Measurements from ENCODE around the gene LRRC18.

The LRRC18 gene

GRCh38 chr10:48945441-48946130, 5.9 kb upstream of the LRRC18 start:
- WGBS: 89% methylated on average over 6 of the region's 6 CpGs
- Histone ChIP-seq H3K27ac (ENCODE audit: low read depth, low read length) (no peak overlapping the region), H3K9me3 (ENCODE audit: insufficient read depth, low read depth, low read length) (no peaks in the 10 kb centered on the region), H3K36me3 (ENCODE audit: insufficient read depth, low read length) (no peaks in the 10 kb centered on the region), H3K4me3 (ENCODE audit: low read length) (no peak overlapping the region), H3K4me1 (ENCODE audit: insufficient read depth, low read length) (no peaks in the 10 kb centered on the region), H3K9ac (ENCODE audit: low read depth, low read length) (no peak overlapping the region), H3K27me3 (ENCODE audit: insufficient read depth, low read length) (no peaks in the 10 kb centered on the region)

- Histone ChIP-seq H3K4me1 (ENCODE audit: insufficient read depth, low read length) (no peaks in the 10 kb centered on the region), H3K4me3 (ENCODE audit: low read length) (no peak overlapping the region), H3K36me3 (ENCODE audit: insufficient read depth, low read length) (no peaks in the 10 kb centered on the region), H3K9me3 (ENCODE audit: insufficient read depth, low read depth, low read length) (no peaks in the 10 kb centered on the region), H3K9ac (ENCODE audit: low read depth, low read length) (no peak overlapping the region), H3K27ac (ENCODE audit: low read depth, low read length) (no peak overlapping the region), H3K27me3 (ENCODE audit: insufficient read depth, low read length) (no peaks in the 10 kb centered on the region)
- WGBS: 92% methylated on average over 3 of the region's 3 CpGs
These were observed 4.5 kb upstream of the LRRC18 start for GRCh38 chr10:48944171-48944570.

- Histone ChIP-seq H3K27ac (ENCODE audit: low read depth, low read length) (no peak overlapping the region), H3K27me3 (ENCODE audit: insufficient read depth, low read length) (no peaks in the 10 kb centered on the region), H3K4me1 (ENCODE audit: insufficient read depth, low read length) (no peaks in the 10 kb centered on the region), H3K36me3 (ENCODE audit: insufficient read depth, low read length) (no peaks in the 10 kb centered on the region), H3K9ac (ENCODE audit: low read depth, low read length) (no peak overlapping the region), H3K9me3 (ENCODE audit: insufficient read depth, low read depth, low read length) (no peaks in the 10 kb centered on the region), H3K4me3 (ENCODE audit: low read length) (no peak overlapping the region)
- WGBS: 95% methylated on average over 10 of the region's 10 CpGs
These were observed 3.5 kb upstream of the LRRC18 start for GRCh38 chr10:48943096-48943495.

DNA sequence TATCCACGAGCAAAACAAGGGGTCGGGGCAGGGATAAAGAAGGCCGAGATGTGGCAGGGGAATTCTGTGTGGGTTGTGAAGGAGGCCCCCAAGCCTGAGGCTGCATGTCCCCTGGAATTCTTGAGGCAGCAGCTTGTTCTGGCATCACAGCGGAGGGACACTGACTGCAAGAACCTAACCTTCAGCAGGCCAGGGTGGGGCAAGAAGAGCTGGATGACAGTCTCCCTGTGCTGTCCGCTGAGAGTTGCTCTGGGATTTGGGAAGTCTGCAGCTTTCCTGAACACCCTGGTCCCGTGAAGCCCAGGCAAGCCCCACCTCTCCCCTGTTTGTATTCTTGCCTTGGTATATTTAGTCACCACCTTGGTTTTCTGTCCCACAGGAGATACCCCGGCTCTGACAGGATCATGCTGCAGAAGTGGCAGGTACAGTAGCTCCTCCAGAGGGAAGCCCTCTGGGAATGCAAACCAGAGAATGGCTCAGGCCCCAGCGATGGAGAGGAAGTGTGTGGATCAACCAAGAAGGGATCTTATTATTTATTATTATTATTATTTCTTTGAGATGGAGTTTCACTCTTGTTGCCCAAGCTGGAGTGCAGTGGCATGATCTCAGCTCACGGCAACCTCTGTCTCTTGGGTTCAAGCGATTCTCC, 1.9 kb upstream of the LRRC18 start:
- Histone ChIP-seq H3K9ac (ENCODE audit: low read depth, low read length) (no peak overlapping the region), H3K36me3 (ENCODE audit: insufficient read depth, low read length) (no peaks in the 10 kb centered on the region), H3K9me3 (ENCODE audit: insufficient read depth, low read depth, low read length) (no peaks in the 10 kb centered on the region), H3K4me1 (ENCODE audit: insufficient read depth, low read length) (no peaks in the 10 kb centered on the region), H3K27ac (ENCODE audit: low read depth, low read length) (no peak overlapping the region), H3K27me3 (ENCODE audit: insufficient read depth, low read length) (no peaks in the 10 kb centered on the region), H3K4me3 (ENCODE audit: low read length) (no peak overlapping the region)
- 89% methylated on average over 10 of the region's 10 CpGs for WGBS

GRCh38 chr10:48940958-48941357, 1.3 kb upstream of the LRRC18 start:
- Histone ChIP-seq H3K36me3 (ENCODE audit: insufficient read depth, low read length) (no peaks in the 10 kb centered on the region), H3K9me3 (ENCODE audit: insufficient read depth, low read depth, low read length) (no peaks in the 10 kb centered on the region), H3K4me3 (ENCODE audit: low read length) (no peak overlapping the region), H3K27me3 (ENCODE audit: insufficient read depth, low read length) (no peaks in the 10 kb centered on the region), H3K27ac (ENCODE audit: low read depth, low read length) (no peak overlapping the region), H3K9ac (ENCODE audit: low read depth, low read length) (no peak overlapping the region), H3K4me1 (ENCODE audit: insufficient read depth, low read length) (no peaks in the 10 kb centered on the region)
- WGBS: 55% methylated on average over 7 of the region's 7 CpGs

DNA sequence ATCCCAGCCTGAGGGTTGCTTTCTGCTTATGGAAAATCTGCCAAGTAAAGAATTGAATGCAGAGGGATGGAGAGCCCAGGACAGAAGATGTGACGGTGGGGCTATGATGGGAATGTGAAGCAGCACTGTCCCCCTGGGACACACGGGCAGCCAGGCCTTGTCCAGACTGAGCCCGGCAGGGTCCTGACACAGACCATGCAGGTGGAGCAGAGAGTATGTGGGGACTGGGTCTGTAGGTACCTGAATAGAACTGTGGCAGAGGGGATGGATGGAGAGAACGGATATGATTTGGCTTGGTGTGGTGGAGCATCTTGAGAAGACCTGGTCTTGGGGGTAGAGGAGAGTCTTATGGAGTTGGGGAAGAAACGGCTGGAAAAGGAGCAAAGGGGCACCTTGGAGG, 732 bp upstream of the LRRC18 start:
- no peaks in the 10 kb centered on the region for H3K4me1 ChIP-seq (ENCODE audit: insufficient read depth, low read length)
- WGBS: 95% methylated on average over 5 of the region's 5 CpGs
- no peaks in the 10 kb centered on the region for H3K9me3 ChIP-seq (ENCODE audit: insufficient read depth, low read depth, low read length)
- no peaks in the 10 kb centered on the region for H3K36me3 ChIP-seq (ENCODE audit: insufficient read depth, low read length)
- no peaks in the 10 kb centered on the region for H3K27me3 ChIP-seq (ENCODE audit: insufficient read depth, low read length)
- no peak overlapping the region for H3K9ac ChIP-seq (ENCODE audit: low read depth, low read length)
- no peak overlapping the region for H3K4me3 ChIP-seq (ENCODE audit: low read length)
- H3K27ac ChIP-seq (ENCODE audit: low read depth, low read length): no peak overlapping the region

GRCh38 chr10:48938990-48939536, 577 bp downstream of the LRRC18 start:
- no peak overlapping the region for H3K27ac ChIP-seq (ENCODE audit: low read depth, low read length)
- H3K9me3 ChIP-seq (ENCODE audit: insufficient read depth, low read depth, low read length): no peaks in the 10 kb centered on the region
- no peaks in the 10 kb centered on the region for H3K4me1 ChIP-seq (ENCODE audit: insufficient read depth, low read length)
- no peak overlapping the region for H3K9ac ChIP-seq (ENCODE audit: low read depth, low read length)
- no peaks in the 10 kb centered on the region for H3K36me3 ChIP-seq (ENCODE audit: insufficient read depth, low read length)
- WGBS: 92% methylated on average over 5 of the region's 6 CpGs
- no peaks in the 10 kb centered on the region for H3K27me3 ChIP-seq (ENCODE audit: insufficient read depth, low read length)
- H3K4me3 ChIP-seq (ENCODE audit: low read length): no peak overlapping the region

- no peaks in the 10 kb centered on the region for H3K36me3 ChIP-seq (ENCODE audit: insufficient read depth, low read length)
- no peaks in the 10 kb centered on the region for H3K27me3 ChIP-seq (ENCODE audit: insufficient read depth, low read length)
- no peak overlapping the region for H3K9ac ChIP-seq (ENCODE audit: low read depth, low read length)
- 94% methylated on average over 2 of the region's 2 CpGs for WGBS
- no peak overlapping the region for H3K4me3 ChIP-seq (ENCODE audit: low read length)
- H3K9me3 ChIP-seq (ENCODE audit: insufficient read depth, low read depth, low read length): no peaks in the 10 kb centered on the region
- H3K4me1 ChIP-seq (ENCODE audit: insufficient read depth, low read length): no peaks in the 10 kb centered on the region
- no peak overlapping the region for H3K27ac ChIP-seq (ENCODE audit: low read depth, low read length)
These were observed 1.4 kb downstream of the LRRC18 start for GRCh38 chr10:48938281-48938680.

GRCh38 chr10:48937796-48938195, 1.8 kb downstream of the LRRC18 start:
- no peak overlapping the region for H3K4me3 ChIP-seq (ENCODE audit: low read length)
- H3K9ac ChIP-seq (ENCODE audit: low read depth, low read length): no peak overlapping the region
- H3K4me1 ChIP-seq (ENCODE audit: insufficient read depth, low read length): no peaks in the 10 kb centered on the region
- H3K27me3 ChIP-seq (ENCODE audit: insufficient read depth, low read length): no peaks in the 10 kb centered on the region
- no peaks in the 10 kb centered on the region for H3K9me3 ChIP-seq (ENCODE audit: insufficient read depth, low read depth, low read length)
- no peaks in the 10 kb centered on the region for H3K36me3 ChIP-seq (ENCODE audit: insufficient read depth, low read length)
- 92% methylated on average over 3 of the region's 3 CpGs for WGBS
- no peak overlapping the region for H3K27ac ChIP-seq (ENCODE audit: low read depth, low read length)

GRCh38 chr10:48935577-48935976, 4.1 kb downstream of the LRRC18 start:
- no peak overlapping the region for H3K9ac ChIP-seq (ENCODE audit: low read depth, low read length)
- no peak overlapping the region for H3K4me3 ChIP-seq (ENCODE audit: low read length)
- no peak overlapping the region for H3K27ac ChIP-seq (ENCODE audit: low read depth, low read length)
- H3K27me3 ChIP-seq (ENCODE audit: insufficient read depth, low read length): no peaks in the 10 kb centered on the region
- H3K9me3 ChIP-seq (ENCODE audit: insufficient read depth, low read depth, low read length): no peaks in the 10 kb centered on the region
- no peaks in the 10 kb centered on the region for H3K36me3 ChIP-seq (ENCODE audit: insufficient read depth, low read length)
- no peaks in the 10 kb centered on the region for H3K4me1 ChIP-seq (ENCODE audit: insufficient read depth, low read length)

DNA sequence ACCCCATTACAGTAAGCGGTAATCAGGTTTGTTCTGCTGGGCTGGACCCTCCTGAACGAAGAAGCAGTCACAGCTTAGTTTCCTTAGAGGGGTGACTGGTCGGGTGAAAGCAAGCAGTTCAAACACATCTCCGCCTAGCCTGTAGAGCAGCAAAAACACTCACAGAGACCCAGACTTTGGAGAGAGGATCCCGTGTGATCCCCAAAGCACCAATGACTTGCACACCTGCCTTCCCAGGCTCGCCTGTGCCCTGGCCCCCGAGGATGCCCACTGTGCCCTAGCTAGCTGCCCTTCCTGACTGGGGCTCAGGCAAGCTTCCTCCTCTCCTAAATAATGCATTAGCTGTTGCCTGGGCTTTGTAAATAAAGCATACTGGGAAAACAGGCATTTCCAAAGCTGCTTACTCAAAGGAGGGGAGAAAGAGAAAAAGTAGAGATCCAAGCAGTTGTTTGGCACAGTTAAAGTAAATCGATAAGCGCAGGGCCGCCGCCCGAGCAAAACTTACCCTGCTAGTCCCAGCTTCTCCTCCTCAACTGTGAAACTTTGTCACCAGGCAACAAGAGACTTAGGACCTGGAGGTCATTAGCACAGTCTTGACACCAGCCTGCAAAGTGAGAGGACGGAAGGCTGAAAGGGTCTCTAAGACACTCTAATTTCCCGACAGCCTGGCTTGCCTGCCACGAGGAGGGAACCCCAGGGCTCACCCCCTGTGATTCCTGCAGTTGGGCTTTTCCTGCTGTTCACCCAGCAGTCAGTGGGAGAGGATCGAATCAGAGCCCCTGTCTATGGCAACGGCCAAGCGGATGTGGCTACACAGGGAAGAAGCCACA, 4.8 kb downstream of the LRRC18 start:
- H3K9me3 ChIP-seq (ENCODE audit: insufficient read depth, low read depth, low read length): no peaks in the 10 kb centered on the region
- no peak overlapping the region for H3K9ac ChIP-seq (ENCODE audit: low read depth, low read length)
- H3K4me1 ChIP-seq (ENCODE audit: insufficient read depth, low read length): no peaks in the 10 kb centered on the region
- WGBS: 81% methylated on average over 18 of the region's 18 CpGs
- no peak overlapping the region for H3K27ac ChIP-seq (ENCODE audit: low read depth, low read length)
- no peaks in the 10 kb centered on the region for H3K27me3 ChIP-seq (ENCODE audit: insufficient read depth, low read length)
- H3K36me3 ChIP-seq (ENCODE audit: insufficient read depth, low read length): no peaks in the 10 kb centered on the region
- H3K4me3 ChIP-seq (ENCODE audit: low read length): no peak overlapping the region
